ENCODE data around the gene WDFY4. TPM values are rescaled to one million over a fixed set of nuclear protein-coding genes. Genes with fewer than 3 reads are reported as not detected.

The WDFY4 gene
- total RNA-seq, 1 experiment from 2014 or later: not detected

- H3K27me3 ChIP-seq (ENCODE audit: insufficient read depth, low read length): no peaks in the 10 kb centered on the region
- H3K14ac ChIP-seq (ENCODE audit: insufficient read depth, low read length): no peak overlapping the region
- no peak overlapping the region for H3K4ac ChIP-seq (ENCODE audit: low read depth, low read length)
- H4K5ac ChIP-seq (ENCODE audit: insufficient read length, low read depth, low read length): no peak overlapping the region
- no peaks in the 10 kb centered on the region for H3K79me2 ChIP-seq (ENCODE audit: insufficient read depth, low read length)
- H4K91ac ChIP-seq (ENCODE audit: insufficient read length, low read depth, low read length): no peak overlapping the region
- no peak overlapping the region for H3K23ac ChIP-seq (ENCODE audit: insufficient read length, low read depth, low read length)
- H2AFZ ChIP-seq (ENCODE audit: low read length): no peak overlapping the region
- H2BK15ac ChIP-seq (ENCODE audit: low read depth, low read length): no peak overlapping the region
- no peak overlapping the region for H2AK5ac ChIP-seq (ENCODE audit: insufficient read length, low read length)
- no peaks in the 10 kb centered on the region for H3K9me3 ChIP-seq (ENCODE audit: control insufficient read depth, low read depth, low read length)
- DNase-seq: no peak
- H3K79me1 ChIP-seq (ENCODE audit: insufficient read depth, low read depth, low read length, poor library complexity, severe bottlenecking): no peaks in the 10 kb centered on the region
- Mint-ChIP-seq H3K9me3 (no peaks in the 10 kb centered on the region), H3K36me3 (ENCODE audit: insufficient read depth in 1 of 3, low read depth in 3 of 3) (no peaks in the 10 kb centered on the region), H3K4me1 (peaks cover 9 to 12% of the 10 kb centered on the region in 2 experiments), H3K27me3 (ENCODE audit: low read depth) (peaks cover 4% of the 10 kb centered on the region), H3K27ac (no peak overlapping the region), H3K4me3 (no peak overlapping the region)
- no peak overlapping the region for H2BK12ac ChIP-seq (ENCODE audit: insufficient read length, low read depth, low read length)
- H2BK5ac ChIP-seq (ENCODE audit: insufficient read length, low read length): no peak overlapping the region
- H3K18ac ChIP-seq (ENCODE audit: insufficient read length, low read depth, low read length): no peak overlapping the region
- TF ChIP-seq CTCF (conservative IDR thresholded peaks at IDR 0.05): no peak
- H2BK20ac ChIP-seq (ENCODE audit: low read depth, low read length, poor library complexity, severe bottlenecking): no peak overlapping the region
- no CpG with 5 or more reads among the region's 4 CpGs for WGBS (ENCODE audit: extremely low coverage, insufficient read length, low lambda C conversion rate)
- no peak overlapping the region for H2BK120ac ChIP-seq (ENCODE audit: low read depth, low read length, poor library complexity, severe bottlenecking)
- no peak overlapping the region for H3K9ac ChIP-seq (ENCODE audit: extremely low read depth, insufficient read length, low read length)
- H3K56ac ChIP-seq (ENCODE audit: insufficient read length, low read depth, low read length): no peak overlapping the region
- no peak overlapping the region for H3K4me2 ChIP-seq (ENCODE audit: insufficient read depth, insufficient read length, low read length)
- H4K20me1 ChIP-seq (ENCODE audit: control insufficient read depth, insufficient read depth, insufficient read length): no peaks in the 10 kb centered on the region
- H3K4me1 ChIP-seq (ENCODE audit: insufficient read depth, low read length): no peaks in the 10 kb centered on the region
- H3K23me2 ChIP-seq (ENCODE audit: insufficient read length, low read depth, low read length, poor library complexity, severe bottlenecking): no peaks in the 10 kb centered on the region
- no peak overlapping the region for H4K8ac ChIP-seq (replicated peaks; ENCODE audit: insufficient read length, low read depth, low read length)
- no peak overlapping the region for H3K27ac ChIP-seq (ENCODE audit: insufficient read length, low read depth, low read length)
- no peak overlapping the region for H3T11ph ChIP-seq (ENCODE audit: low read length)
Measured at GRCh38 chr10:49010295-49010694, 325.6 kb downstream of the WDFY4 start.

All from H9 (cell line).